Keratinocyte (primary cell): Measurements from ENCODE around the gene GPR65.

Experiments used
- CTCF ChIP-seq, 3 experiments: IDR thresholded peaks in 1 of 3; conservative IDR thresholded peaks in 1 of 3; optimal IDR thresholded peaks in 1 of 3; 2 replicates in 2 of 3; 3 replicates in 1 of 3; pipeline versions ENCODE3 to v1.5.1; 2011; ENCODE audit warnings: low read length in 3 of 3, mild to moderate bottlenecking in 3 of 3, moderate library complexity in 2 of 3, control low read depth in 1 of 3, inconsistent platforms in 1 of 3; ENCODE audit not compliant: insufficient read depth in 2 of 3; ENCODE audit errors: extremely low read depth in 1 of 3
- EZH2 ChIP-seq: IDR thresholded peaks from one replicate; pipeline ENCODE4 v1.6.1; 2012; ENCODE audit warnings: inconsistent platforms, mild to moderate bottlenecking, low read length, moderate library complexity

GRCh38 chr14:88023658-88024187, 18.8 kb downstream of the GPR65 start:
- TF ChIP-seq CTCF (optimal IDR thresholded peaks at IDR 0.05 in 1 of 3, IDR thresholded peaks at IDR 0.05 in 1 of 3, conservative IDR thresholded peaks at IDR 0.05 in 1 of 3; ENCODE audit: extremely low read depth in 1 of 3, insufficient read depth in 2 of 3, low read length in 3 of 3), result no peak
- TF ChIP-seq EZH2, result no peak
